GM21737 (cell line): ENCODE measurements around the gene HOXA6.

Experiments
- ATAC-seq: cut with Tn5 transposase; IDR thresholded peaks from one replicate; pipeline ENCODE4 v1.9.1; 2021; ENCODE audit warnings: mild to moderate bottlenecking, moderate library complexity; ENCODE audit not compliant: unreplicated experiment

The HOXA6 gene

GRCh38 chr7:27141137-27141922 lies 6.2 kb downstream of the HOXA6 start:
- ATAC-seq: no peak

- ATAC-seq: no peak
These were observed 7.3 kb downstream of the HOXA6 start for GRCh38 chr7:27140126-27140857.

DNA sequence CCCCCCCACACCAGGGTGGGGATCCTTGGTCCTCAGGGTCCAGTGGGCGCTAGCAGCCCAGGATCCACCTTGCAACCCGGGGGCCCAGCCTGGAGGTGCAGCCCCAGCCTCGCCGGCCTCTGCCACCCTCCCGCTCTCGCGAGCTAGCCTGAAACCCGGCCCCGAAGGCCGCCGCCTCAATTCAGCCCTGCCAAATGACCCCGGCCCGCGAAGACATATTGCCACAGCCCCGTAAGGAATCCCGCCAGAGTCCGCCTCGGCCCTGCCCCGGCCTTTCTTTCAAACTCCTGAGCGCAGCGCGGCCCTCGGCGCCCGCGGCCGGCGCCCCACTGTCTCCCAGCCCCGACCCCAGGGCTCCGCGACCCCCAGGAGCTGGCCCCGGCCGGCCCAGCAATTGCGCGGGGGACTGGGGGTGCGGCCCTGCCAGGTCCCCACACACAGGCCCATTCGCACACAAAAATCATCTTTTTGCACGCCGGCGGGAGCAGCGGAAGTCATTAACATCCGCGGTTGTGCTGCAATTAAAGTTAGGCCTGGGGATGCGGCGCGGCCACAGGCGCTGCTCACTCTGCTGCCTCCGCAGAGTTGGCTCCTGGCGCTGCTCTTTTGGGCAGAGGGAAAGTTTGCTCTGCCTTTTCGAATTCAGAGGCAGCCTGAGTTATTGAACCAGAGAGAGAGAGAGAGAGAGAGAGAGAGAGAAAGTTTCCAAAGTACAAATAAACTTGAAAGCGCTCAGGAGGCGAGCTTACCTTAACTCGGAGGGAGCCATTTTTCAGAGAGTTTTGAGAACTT lies 8.0 kb downstream of the HOXA6 start:
- no peak for ATAC-seq

- ATAC-seq: no peak
These were observed 8.6 kb downstream of the HOXA6 start for GRCh38 chr7:27138985-27139333.

DNA sequence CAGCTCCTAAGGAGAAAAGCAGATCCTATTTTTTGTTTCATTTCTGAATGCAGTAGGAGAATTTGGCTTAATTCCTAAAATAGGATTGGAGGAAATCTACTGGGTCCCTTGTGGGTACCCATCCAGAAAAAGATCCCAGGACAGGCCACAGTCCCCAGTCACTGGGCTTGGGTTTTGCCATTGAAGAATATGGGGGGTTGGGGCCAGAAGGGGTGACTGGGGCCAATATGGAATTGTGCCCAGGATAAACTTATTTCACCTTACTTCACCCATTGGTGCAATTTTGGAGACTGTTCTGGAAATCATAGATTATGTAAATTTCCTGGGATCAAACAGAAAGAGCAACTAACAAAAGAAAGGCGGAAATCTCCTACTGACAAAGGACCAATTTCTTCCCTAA lies 9.1 kb downstream of the HOXA6 start:
- no peak for ATAC-seq

DNA sequence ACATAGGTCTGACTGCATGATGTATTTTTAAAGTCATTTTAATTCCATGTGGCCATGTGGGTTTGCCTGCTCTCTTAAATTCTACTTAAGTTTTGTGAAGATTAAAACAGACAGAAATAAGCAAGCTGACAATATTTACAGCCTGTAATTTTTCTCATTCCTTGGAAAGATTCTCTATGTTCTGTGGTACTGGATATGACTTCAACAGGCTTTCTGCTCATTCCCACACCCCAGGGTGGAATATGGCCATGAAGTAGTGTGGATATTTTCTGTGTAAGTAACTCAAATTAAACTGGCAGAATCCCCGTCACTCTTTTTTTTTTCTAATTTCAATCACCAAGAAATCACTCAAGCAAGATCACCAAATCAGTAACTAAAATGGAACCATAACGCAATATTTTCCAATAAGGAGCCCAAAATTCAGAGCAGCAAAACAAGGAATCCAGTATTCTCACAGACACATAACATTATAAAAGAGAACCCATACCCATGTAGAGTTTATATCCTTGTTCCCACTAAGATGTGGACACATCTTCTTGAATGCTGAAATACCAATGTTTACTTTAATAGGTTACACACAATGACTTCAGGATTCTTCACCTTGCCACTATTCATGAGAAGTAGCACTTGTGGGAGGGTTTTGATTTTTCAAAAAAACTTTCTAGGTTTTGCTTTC lies 9.8 kb downstream of the HOXA6 start:
- no peak for ATAC-seq

DNA sequence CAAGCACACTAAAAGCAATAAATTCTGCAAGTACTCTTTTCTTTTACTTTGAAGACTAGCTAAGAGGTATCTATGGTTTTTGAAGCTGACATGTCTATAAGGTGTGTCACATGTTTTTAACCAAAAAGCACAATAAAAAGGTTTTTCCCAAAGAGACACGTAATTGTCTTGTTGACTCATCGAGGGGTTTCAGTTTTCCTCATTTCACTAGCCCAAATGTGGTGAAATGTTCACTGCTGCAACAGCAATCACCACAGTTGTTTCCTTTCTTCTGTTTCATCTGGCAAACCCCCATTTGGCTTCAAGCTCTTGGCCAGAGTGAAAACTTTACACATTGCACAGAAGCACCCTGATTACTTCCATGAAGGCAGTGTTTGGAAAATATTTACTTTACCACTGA lies 13.2 kb downstream of the HOXA6 start:
- no peak for ATAC-seq

GRCh38 chr7:27133409-27134231 lies 14.0 kb downstream of the HOXA6 start:
- no peak for ATAC-seq

- ATAC-seq: no peak
These were observed 14.6 kb downstream of the HOXA6 start for GRCh38 chr7:27132978-27133377.

DNA sequence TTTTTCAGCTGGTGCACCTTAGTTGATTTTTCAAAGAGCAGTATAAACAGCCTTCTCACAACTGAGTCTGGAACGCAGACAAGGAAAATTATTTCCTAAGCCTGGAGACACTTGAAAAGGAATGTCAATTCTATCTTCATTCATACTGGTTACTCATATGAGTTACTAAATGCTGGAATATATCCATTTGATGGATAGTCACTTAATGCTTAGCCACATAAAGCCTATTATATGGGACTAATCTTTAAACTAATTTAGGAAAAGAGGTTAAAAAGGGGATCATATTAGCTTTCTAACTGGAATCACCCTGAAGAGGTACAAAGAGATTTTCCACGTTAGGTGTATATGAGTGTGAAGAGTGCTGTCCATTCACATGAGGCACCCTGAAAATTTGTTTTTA lies 15.4 kb downstream of the HOXA6 start:
- ATAC-seq: no peak

- no peak for ATAC-seq
These were observed 16.2 kb downstream of the HOXA6 start for GRCh38 chr7:27131390-27131819.

DNA sequence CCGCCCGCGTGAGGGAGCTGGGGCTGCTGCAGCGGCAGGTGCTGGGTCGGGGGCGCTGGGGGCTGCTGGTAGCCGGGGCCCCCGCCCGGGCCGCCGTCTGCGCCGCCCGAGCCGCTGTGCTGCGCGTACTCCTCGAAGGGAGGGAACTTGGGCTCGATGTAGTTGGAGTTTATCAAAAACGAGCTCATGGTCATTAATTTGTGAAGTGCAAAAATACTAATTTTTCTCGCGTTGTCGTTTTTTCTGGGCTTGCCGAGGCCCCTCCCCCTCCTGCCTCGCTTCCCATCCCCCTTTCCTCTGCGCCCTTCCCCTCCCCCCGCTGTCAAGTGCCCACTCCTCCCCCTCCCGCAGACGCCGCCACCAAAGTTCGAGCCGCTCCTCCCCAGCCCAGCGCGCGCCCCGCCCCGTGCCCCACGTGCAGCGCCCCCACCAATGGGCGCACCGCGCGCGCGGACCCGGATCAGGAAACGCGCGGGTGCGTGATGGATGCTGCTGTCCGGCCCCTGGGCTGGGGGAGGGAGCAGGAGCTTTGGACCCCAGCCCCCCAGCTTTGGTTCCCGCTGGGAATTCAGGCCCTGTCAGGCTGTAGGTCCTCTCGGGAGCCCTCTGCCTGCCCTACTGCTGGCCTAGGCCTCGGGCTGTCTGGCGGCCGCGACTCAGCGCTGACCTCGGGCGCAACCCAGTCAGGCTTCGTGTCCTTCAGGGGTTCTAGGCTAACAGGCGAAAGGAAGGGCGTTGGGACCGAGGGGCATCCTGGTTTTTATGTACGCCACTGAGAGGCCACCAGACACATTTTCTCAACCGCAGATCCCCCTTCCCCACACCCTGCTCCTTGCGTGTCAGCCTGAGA lies 16.8 kb downstream of the HOXA6 start, which contains the start of gene HOXA4:
Gene HOXA4, minus strand, starts transcription at position 218 of the 850 bp plus-strand sequence. Its CDS starts 24 bp downstream, at position 194.
- no peak for ATAC-seq

GRCh38 chr7:27129729-27130539 lies 17.6 kb downstream of the HOXA6 start:
- ATAC-seq: no peak

DNA sequence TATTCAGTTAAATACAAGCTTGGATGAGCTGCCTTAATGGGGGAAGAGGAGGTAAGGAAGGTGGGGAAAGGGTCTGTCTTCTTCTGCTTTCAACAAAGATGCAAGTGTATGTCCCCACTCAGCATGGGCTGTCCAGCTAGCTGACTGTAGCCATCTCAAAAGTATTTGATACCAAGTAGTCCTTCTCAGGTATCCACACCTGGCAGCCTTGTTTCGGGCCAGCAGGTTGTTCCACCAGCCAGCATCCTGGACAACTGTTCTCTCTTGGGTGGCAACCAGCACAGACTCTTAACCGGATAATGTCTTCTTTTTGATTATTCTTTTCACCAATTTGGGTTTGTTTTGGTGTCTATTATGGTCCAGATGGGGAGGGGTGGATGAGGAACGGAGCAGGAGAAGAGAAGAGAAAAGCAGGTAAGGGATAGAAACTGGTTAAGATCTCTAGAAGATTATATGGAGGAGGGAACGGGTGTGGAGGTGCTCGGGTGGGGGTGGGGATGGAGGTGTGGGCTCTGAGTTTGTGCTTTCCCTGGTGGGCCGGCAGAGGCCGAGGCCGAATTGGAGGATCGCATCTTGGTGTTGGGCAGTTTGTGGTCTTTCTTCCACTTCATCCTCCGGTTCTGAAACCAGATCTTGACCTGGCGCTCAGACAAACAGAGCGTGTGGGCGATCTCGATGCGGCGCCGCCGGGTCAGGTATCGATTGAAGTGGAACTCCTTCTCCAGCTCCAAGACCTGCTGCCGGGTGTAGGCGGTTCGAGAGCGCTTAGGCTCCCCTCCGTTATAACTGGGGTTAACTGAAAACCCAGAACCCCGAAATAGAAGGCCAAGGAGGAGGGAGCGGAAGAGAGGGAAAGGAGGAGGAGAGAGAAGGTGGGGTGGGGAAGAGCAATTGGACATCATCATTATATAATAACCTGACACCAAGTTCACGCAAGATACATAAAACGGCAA lies 18.5 kb downstream of the HOXA6 start:
- no peak for ATAC-seq

GRCh38 chr7:27128034-27128433 lies 19.5 kb downstream of the HOXA6 start:
- no peak for ATAC-seq

- no peak for ATAC-seq
These were observed 20.8 kb downstream of the HOXA6 start for GRCh38 chr7:27126596-27127327.

- ATAC-seq: no peak
These were observed 21.6 kb downstream of the HOXA6 start for GRCh38 chr7:27125986-27126394.
